HepG2 (cell line): ENCODE measurements around the gene SP1. TPM values are rescaled to one million over a fixed set of nuclear protein-coding genes. Genes with fewer than 3 reads are reported as not detected.
A peak's percentile ranks its signal among the peaks of the same experiment; 100 is the strongest.

Experiments used
- CREB1 ChIP-seq, 2 experiments: fragments of 450-650 bp in 1 of 2; IDR thresholded peaks; 2 replicates each; pipeline ENCODE4 v1.6.1; 2016 to 2017; ENCODE audit warnings: control low read depth in 1 of 2, mild to moderate bottlenecking in 1 of 2, missing compliant biosample characterization in 1 of 2, missing genetic modification characterization in 1 of 2
- GATAD2A ChIP-seq: IDR thresholded peaks from 2 replicates; pipeline ENCODE4 v1.6.1; 2016
- KLF16 ChIP-seq, 2 experiments: sonication (generic) in 1 of 2; formaldehyde crosslinking in 1 of 2; IDR thresholded peaks; 2 replicates each; pipeline versions ENCODE4 v1.6.1 to v1.8.0; 2016 to 2023; ENCODE audit warnings: missing genetic modification reagents in 2 of 2, missing compliant biosample characterization in 1 of 2
- PAX8 ChIP-seq: sonication (generic); formaldehyde crosslinking; IDR thresholded peaks from 2 replicates; pipeline ENCODE4 v1.8.0; 2022; ENCODE audit warnings: mild to moderate bottlenecking, missing genetic modification reagents, borderline replicate concordance
- RORA ChIP-seq: sonication (generic); formaldehyde crosslinking; IDR thresholded peaks from 2 replicates; pipeline ENCODE4 v1.5.0; 2020; ENCODE audit warnings: mild to moderate bottlenecking, missing genetic modification reagents, moderate library complexity
- SSRP1 ChIP-seq: IDR thresholded peaks from 2 replicates; pipeline ENCODE4 v1.6.1; 2016; ENCODE audit warnings: control low read depth
- U2AF2 ChIP-seq: fragments of 200-400 bp; formaldehyde crosslinking; IDR thresholded peaks from 2 replicates; pipeline ENCODE4 v1.6.1; 2017; ENCODE audit warnings: low read depth, mild to moderate bottlenecking, low read length
- ZEB1 ChIP-seq: IDR thresholded peaks from 2 replicates; pipeline ENCODE4 v1.6.1; 2012; ENCODE audit warnings: mild to moderate bottlenecking, low read depth, inconsistent platforms; ENCODE audit not compliant: insufficient replicate concordance
- ZNF230 ChIP-seq: sonication (generic); formaldehyde crosslinking; IDR thresholded peaks from 2 replicates; pipeline ENCODE4 v1.4.0; 2020; ENCODE audit warnings: mild to moderate bottlenecking, missing genetic modification reagents
- ZNF253 ChIP-seq: sonication (generic); formaldehyde crosslinking; IDR thresholded peaks from 2 replicates; pipeline ENCODE4 v1.8.0; 2022; ENCODE audit warnings: mild to moderate bottlenecking, missing genetic modification reagents, borderline replicate concordance
- polyA plus RNA-seq, 8 experiments: library from polyadenylated mRNA; depleted of rRNA in 3 of 8; stranded (reverse) in 7 of 8; unstranded in 1 of 8; fragments of >200 nt; fragmentation: Illumina TruSeq in 4 of 8; extraction: Trizol in 4 of 8; gene quantifications; 2 replicates each; pipeline versions ENCODE4 v1.2.1 to v1.2.3, GENCODE V29; 2011 to 2016; ENCODE audit warnings: low read depth in 4 of 8, missing spikeins in 1 of 8, mixed read lengths in 1 of 8; ENCODE audit not compliant: insufficient read depth in 1 of 8
- total RNA-seq, 5 experiments: library from RNA; depleted of rRNA; stranded (reverse); fragments of >200 nt; fragmentation: Illumina TruSeq; extraction: Trizol; gene quantifications; 2 replicates each; pipeline ENCODE4 v1.2.3, GENCODE V29; 2016; ENCODE audit warnings: low read depth in 1 of 5
- TF ChIP-seq, protein P1 (sequence below): sonication (generic); formaldehyde crosslinking; IDR thresholded peaks from 2 replicates; pipeline ENCODE4 v1.4.0; 2020; ENCODE audit warnings: missing genetic modification reagents
- TF ChIP-seq, protein P2 (sequence below): sonication (generic); formaldehyde crosslinking; conservative IDR thresholded peaks from 2 replicates; pipeline ENCODE4 v1.8.0; 2022; ENCODE audit warnings: low read depth, missing genetic modification reagents
- TF ChIP-seq, protein P3 (sequence below): sonication (generic); formaldehyde crosslinking; IDR thresholded peaks from 2 replicates; pipeline ENCODE4 v1.4.0; 2020; ENCODE audit warnings: missing genetic modification reagents, borderline replicate concordance
- TF ChIP-seq, protein P4 (sequence below): sonication (generic); formaldehyde crosslinking; IDR thresholded peaks from 2 replicates; pipeline ENCODE4 v1.8.1; 2023; ENCODE audit warnings: missing genetic modification reagents, inconsistent platforms, borderline replicate concordance
- TF ChIP-seq, protein P5 (sequence below): fragments of 450-650 bp; IDR thresholded peaks from 2 replicates; pipeline ENCODE4 v1.6.1; 2017; ENCODE audit warnings: mild to moderate bottlenecking
- TF ChIP-seq, protein P6 (sequence below): sonication (generic); formaldehyde crosslinking; IDR thresholded peaks from 2 replicates; pipeline ENCODE4 v1.4.0; 2020; ENCODE audit warnings: missing genetic modification reagents; ENCODE audit errors: not compliant biosample characterization
- TF ChIP-seq, protein P7 (sequence below): sonication (generic); formaldehyde crosslinking; IDR thresholded peaks from 2 replicates; pipeline ENCODE4 v1.8.0; 2022; ENCODE audit warnings: mild to moderate bottlenecking, missing genetic modification reagents; ENCODE audit not compliant: insufficient replicate concordance

SP1 gene
- total and polyA plus RNA-seq, 2 of the 13 experiments (the other 11 are each of a cell fraction or from before 2014, with no cell fraction given): 26.5 to 27.5 TPM

DNA sequence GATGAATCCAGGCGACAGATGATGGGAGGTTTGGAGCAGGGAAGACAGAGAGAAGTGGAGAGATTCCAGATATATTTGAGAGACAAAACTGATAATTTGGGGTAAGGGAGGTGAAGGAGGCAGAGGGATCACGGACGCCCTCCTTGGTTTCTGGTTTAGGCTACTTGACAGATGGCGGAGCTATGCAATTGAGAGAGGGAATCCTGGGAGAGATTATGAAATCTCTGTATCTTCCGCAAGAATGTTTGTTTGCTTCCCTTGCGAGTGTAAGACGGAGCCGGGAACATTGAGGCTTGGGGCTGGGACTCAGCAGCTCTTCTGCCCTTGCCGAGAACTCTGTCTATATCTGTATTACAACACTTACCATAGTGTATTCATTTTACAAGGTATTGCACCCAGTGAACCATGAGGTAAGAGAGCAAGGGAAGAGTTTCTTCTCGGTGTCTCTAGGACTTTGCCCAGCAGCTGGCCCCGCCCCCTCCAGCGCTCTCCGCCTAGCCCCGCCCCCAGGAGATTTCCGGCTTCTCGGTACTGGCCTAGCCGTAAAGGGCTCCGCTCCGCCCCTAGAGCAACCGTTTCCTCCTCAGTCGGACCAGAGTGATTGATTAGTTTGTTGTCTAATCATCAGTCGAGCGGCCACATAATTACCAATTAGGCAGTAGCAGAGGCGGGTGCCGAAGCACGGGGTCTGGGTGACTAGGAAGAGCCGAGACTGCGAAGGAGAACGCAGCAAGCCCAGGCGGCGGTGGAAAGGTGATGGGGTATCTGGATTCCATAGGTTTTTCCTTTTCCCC lies 61.3 kb downstream of the SP1 start, which contains the start of gene PRR13 (continued):
- TF ChIP-seq, protein P1, sequence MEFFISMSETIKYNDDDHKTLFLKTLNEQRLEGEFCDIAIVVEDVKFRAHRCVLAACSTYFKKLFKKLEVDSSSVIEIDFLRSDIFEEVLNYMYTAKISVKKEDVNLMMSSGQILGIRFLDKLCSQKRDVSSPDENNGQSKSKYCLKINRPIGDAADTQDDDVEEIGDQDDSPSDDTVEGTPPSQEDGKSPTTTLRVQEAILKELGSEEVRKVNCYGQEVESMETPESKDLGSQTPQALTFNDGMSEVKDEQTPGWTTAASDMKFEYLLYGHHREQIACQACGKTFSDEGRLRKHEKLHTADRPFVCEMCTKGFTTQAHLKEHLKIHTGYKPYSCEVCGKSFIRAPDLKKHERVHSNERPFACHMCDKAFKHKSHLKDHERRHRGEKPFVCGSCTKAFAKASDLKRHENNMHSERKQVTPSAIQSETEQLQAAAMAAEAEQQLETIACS (CRISPR knock-in tag): no peak
- TF ChIP-seq ZNF230 (CRISPR knock-in tag): no peak
- TF ChIP-seq KLF16 (CRISPR knock-in tag; IDR thresholded peaks at IDR 0.05): peak in 1 of 2 experiments; percentile 54; a peak in 1 of 4 replicates
- no peak for TF ChIP-seq RORA (CRISPR knock-in tag)
- TF ChIP-seq, protein P2, sequence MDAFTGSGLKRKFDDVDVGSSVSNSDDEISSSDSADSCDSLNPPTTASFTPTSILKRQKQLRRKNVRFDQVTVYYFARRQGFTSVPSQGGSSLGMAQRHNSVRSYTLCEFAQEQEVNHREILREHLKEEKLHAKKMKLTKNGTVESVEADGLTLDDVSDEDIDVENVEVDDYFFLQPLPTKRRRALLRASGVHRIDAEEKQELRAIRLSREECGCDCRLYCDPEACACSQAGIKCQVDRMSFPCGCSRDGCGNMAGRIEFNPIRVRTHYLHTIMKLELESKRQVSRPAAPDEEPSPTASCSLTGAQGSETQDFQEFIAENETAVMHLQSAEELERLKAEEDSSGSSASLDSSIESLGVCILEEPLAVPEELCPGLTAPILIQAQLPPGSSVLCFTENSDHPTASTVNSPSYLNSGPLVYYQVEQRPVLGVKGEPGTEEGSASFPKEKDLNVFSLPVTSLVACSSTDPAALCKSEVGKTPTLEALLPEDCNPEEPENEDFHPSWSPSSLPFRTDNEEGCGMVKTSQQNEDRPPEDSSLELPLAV (CRISPR knock-in tag): no peak
- no peak for TF ChIP-seq ZEB1
- no peak for TF ChIP-seq SSRP1 (CRISPR knock-in tag)
- peak; percentile 57; the same call in 1 of the 2 replicates for TF ChIP-seq GATAD2A (CRISPR knock-in tag)
- TF ChIP-seq, protein P3, sequence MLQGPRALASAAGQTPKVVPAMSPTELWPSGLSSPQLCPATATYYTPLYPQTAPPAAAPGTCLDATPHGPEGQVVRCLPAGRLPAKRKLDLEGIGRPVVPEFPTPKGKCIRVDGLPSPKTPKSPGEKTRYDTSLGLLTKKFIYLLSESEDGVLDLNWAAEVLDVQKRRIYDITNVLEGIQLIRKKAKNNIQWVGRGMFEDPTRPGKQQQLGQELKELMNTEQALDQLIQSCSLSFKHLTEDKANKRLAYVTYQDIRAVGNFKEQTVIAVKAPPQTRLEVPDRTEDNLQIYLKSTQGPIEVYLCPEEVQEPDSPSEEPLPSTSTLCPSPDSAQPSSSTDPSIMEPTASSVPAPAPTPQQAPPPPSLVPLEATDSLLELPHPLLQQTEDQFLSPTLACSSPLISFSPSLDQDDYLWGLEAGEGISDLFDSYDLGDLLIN: no peak
- TF ChIP-seq U2AF2: no peak
- TF ChIP-seq, protein P4, sequence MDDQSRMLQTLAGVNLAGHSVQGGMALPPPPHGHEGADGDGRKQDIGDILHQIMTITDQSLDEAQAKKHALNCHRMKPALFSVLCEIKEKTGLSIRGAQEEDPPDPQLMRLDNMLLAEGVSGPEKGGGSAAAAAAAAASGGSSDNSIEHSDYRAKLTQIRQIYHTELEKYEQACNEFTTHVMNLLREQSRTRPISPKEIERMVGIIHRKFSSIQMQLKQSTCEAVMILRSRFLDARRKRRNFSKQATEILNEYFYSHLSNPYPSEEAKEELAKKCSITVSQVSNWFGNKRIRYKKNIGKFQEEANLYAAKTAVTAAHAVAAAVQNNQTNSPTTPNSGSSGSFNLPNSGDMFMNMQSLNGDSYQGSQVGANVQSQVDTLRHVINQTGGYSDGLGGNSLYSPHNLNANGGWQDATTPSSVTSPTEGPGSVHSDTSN (CRISPR knock-in tag): no peak
- TF ChIP-seq, protein P5, sequence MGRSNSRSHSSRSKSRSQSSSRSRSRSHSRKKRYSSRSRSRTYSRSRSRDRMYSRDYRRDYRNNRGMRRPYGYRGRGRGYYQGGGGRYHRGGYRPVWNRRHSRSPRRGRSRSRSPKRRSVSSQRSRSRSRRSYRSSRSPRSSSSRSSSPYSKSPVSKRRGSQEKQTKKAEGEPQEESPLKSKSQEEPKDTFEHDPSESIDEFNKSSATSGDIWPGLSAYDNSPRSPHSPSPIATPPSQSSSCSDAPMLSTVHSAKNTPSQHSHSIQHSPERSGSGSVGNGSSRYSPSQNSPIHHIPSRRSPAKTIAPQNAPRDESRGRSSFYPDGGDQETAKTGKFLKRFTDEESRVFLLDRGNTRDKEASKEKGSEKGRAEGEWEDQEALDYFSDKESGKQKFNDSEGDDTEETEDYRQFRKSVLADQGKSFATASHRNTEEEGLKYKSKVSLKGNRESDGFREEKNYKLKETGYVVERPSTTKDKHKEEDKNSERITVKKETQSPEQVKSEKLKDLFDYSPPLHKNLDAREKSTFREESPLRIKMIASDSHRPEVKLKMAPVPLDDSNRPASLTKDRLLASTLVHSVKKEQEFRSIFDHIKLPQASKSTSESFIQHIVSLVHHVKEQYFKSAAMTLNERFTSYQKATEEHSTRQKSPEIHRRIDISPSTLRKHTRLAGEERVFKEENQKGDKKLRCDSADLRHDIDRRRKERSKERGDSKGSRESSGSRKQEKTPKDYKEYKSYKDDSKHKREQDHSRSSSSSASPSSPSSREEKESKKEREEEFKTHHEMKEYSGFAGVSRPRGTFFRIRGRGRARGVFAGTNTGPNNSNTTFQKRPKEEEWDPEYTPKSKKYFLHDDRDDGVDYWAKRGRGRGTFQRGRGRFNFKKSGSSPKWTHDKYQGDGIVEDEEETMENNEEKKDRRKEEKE: no peak
- 0 out of 2 replicates have a peak, but pooled peaks have one; percentile 21 for TF ChIP-seq PAX8
- TF ChIP-seq, protein P6, sequence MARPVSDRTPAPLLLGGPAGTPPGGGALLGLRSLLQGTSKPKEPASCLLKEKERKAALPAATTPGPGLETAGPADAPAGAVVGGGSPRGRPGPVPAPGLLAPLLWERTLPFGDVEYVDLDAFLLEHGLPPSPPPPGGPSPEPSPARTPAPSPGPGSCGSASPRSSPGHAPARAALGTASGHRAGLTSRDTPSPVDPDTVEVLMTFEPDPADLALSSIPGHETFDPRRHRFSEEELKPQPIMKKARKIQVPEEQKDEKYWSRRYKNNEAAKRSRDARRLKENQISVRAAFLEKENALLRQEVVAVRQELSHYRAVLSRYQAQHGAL (CRISPR knock-in tag): no peak
- no peak for TF ChIP-seq ZNF253 (CRISPR knock-in tag)
- TF ChIP-seq, protein P7, sequence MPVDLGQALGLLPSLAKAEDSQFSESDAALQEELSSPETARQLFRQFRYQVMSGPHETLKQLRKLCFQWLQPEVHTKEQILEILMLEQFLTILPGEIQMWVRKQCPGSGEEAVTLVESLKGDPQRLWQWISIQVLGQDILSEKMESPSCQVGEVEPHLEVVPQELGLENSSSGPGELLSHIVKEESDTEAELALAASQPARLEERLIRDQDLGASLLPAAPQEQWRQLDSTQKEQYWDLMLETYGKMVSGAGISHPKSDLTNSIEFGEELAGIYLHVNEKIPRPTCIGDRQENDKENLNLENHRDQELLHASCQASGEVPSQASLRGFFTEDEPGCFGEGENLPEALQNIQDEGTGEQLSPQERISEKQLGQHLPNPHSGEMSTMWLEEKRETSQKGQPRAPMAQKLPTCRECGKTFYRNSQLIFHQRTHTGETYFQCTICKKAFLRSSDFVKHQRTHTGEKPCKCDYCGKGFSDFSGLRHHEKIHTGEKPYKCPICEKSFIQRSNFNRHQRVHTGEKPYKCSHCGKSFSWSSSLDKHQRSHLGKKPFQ: no peak
- TF ChIP-seq CREB1 (IDR thresholded peaks at IDR 0.05): peak; percentile 26; the same call in 1 of the 2 replicates
- TF ChIP-seq CREB1 (CRISPR knock-in tag; IDR thresholded peaks at IDR 0.05): peak; percentile 78
